Measurements from ENCODE around the gene KANSL2.

- TF ChIP-seq CTCF (conservative IDR thresholded peaks at IDR 0.05; ENCODE audit: low read depth, low read length): no peak
- no peak for TF ChIP-seq CHD1 (IDR thresholded peaks at IDR 0.05; ENCODE audit: low read depth, low read length)
- TF ChIP-seq CEBPB (IDR thresholded peaks at IDR 0.05; ENCODE audit: low read depth, low read length): no peak
- TF ChIP-seq NFE2L2 (IDR thresholded peaks at IDR 0.05; ENCODE audit: low read depth, low read length): no peak
- TF ChIP-seq SMC3 (IDR thresholded peaks at IDR 0.05; ENCODE audit: low read depth, low read length): no peak
- TF ChIP-seq POLR2A (IDR thresholded peaks at IDR 0.05; ENCODE audit: low read depth, low read length): no peak
Measured at GRCh38 chr12:48627556-48627955, 54.5 kb downstream of the KANSL2 start.

All from IMR-90 (cell line).